NCI-H526 (cell line): ENCODE results near the gene TBRG4.
"Not testable (repeated sequence)": the region's sequence is repeated elsewhere in the genome, so short reads cannot be mapped to it uniquely, and the experiment has no call there.

Experiments
- DNase-seq, 2 experiments: peaks; one replicate each; lab custom pipeline; 2025; lab: John Stamatoyannopoulos, UW

TBRG4 gene

DNA sequence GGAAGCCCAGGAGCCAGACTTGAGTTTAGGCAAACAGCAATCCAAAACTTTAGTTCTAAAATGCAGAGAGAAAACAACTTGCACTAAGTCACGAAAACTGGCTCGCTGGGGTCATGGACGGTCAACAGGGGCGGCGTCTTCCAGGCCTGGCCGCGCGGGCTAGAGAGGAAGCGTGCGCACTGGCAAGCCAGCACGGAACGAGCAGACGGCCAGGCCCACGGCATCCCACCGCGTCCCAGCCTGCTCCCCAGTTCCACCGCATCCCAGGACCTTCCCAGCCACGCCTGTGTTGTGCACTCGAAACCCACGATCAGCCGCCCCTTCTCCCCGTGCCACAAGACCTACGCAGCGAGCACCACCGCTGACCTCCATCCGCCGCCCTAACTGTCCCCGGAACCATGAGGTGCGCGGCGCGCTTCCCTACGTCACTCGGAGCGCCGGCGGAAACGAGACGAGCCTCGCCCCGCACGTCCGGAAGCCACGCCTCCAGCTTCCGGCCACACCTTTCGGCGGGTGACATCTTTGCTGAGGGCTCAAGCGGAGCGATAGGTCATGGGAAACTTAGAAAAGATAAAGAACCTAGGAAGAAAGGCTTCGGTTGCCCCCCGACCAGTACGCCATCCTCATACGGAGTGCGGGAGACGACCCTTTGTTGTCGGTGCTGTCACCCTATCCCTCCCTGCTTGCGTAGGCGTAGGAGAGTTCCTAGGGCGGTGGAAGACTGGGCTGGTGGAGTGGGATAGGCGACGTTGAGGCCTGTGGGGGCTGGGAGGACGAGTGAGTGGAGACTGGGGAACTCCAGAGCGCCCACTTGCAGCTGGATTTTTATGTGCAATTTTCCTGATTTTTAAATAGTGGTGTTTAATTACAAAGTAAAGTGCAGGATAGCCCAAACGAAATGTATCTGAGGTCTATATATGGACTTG, at the start of gene TBRG4:
Gene TBRG4, minus strand, starts transcription at position 400 of the 926 bp plus-strand sequence. CDS start 2,460 bp downstream, outside the sequence.
- DNase-seq: peak; percentile 93 to 97

DNA sequence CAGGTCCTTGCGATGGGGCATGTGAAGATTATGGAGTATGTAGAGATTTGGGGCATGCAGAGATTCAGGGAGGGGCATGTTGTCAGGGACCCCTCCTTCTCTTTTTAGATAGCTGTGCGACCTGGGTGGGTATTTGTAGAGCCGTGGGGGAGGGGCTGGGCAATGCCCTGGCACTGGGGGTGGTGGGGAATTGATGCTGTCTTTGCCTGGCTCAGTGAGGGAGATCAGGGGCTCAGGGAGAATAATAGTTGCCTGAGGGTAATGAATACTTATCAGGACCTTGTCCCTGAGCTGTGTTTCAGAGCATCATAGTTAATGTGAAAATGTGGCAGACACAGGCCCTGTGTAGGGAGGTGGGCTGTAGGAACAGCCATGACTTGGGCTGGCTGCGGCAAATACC, 49.6 kb upstream of the TBRG4 start:
- DNase-seq: no peak

DNA sequence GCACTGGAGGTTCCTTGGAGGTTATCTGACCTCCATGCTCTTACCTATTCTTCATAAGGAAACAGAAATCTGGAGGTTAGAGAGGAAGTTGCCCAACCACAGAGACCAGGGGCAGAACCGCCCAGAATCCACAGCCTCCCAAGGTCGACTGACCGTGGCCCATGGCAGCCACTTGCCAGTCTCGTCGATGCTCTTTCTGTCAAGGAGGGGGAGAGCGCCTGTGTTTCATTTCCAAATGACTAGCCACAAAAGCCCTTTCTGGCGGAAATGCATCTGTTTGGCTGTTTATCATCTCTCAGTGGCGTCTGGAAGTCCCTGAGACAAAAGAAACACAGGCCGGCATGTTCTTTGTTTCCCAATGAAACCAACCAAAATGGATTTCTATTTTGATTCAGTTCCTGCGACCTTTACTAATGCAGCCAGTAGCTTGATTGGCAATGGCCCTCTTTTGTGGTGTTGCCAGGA, 49.0 kb upstream of the TBRG4 start:
- no peak for DNase-seq

DNA sequence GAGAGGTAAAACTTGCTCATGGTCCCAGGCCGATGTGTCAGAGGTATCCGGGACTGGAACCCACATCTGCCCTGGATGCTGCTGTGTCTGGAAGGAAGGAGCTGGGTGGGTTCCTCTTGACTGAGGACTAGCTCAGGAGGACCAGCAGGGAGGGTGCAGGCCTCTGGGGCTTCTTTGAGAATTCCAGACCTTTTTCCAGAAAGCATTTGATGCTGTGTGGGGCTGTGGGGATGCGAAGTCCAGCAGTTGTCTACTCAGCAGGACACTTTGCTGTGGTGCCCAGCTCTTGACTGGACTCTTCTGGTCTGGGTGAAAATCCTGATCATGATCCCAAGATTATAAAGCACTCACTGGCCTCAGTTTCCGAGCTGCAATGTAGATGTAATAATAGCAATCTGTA, 47.8 kb upstream of the TBRG4 start:
- no peak for DNase-seq

DNA sequence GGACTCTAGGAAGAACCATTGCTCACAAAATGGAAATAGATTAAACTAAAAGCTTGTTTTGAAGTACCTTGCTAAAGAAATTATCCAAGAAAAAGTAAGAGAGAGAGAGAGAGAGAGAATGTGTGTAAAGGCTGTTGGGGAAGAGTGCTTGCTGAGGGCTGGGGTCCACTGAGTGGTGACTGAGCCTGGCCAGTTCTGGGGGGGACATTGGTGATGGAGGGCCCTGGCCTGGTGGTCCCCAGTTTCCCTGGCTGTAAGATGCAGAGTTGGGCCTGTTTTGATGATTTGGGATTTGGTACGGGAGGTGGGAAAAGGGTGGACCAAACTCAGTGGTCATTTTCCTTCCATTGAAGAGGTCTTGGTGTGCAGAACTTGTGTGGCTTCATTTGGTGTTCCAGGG, 47.0 kb upstream of the TBRG4 start:
- DNase-seq: no peak

DNA sequence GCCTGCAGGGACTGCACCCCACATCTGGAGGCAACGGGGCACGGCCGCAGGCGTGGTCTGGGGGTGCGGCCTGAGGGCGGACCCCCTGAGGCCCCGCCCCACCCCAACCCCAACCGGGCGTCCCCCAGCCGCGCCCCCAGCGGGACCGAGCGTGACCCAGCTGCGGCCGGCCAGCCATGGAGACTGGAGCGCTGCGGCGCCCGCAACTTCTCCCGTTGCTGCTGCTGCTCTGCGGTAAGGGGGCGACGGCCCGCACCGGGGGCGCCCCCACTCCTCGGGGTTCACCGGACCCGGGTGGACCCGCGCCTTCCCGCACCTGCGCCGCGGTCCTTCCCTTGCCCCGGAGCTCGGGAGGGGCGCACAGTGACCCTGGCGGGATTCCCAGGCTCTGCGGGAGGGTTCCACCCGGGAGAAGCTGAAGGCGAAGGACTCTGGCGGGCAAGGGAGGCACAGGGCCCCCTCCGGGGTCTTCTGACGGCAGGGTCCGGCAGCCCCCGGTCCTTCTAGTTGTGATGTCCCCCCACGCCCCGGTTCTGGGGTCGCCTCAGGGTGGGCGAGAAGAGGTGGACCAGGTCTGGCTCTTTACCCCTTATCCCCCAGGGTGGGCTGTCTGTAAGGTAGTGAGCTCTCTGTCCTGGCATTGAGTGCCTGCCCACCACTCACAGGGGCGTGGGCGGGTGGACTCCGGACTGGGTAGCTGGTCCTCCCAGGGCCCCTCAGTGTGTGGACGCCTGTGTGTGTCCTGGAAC, 46.3 kb upstream of the TBRG4 start, which contains the start of gene RAMP3:
Gene RAMP3, plus strand, starts transcription at position 139 of the 749 bp plus-strand sequence. Its CDS starts 38 bp downstream, at position 177.
- no peak for DNase-seq

DNA sequence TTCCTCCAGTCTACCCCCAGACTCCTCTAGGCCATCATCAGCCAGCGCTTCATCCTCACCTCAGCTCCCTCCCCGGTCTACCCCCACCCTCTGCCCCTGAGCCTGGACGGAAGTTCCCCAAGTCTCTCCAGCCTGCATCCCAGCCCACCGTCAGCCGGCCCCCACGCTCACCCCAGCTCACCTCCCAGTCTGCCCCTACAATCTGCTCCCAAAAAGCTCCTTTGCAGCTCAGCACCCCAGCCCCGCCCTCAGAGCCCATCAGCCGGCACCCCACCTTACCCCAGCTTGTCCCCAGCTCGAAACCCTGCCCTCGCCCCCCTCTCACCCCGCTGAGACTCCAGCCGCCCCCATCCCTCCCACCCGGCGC, 45.8 kb upstream of the TBRG4 start:
- no peak for DNase-seq

DNA sequence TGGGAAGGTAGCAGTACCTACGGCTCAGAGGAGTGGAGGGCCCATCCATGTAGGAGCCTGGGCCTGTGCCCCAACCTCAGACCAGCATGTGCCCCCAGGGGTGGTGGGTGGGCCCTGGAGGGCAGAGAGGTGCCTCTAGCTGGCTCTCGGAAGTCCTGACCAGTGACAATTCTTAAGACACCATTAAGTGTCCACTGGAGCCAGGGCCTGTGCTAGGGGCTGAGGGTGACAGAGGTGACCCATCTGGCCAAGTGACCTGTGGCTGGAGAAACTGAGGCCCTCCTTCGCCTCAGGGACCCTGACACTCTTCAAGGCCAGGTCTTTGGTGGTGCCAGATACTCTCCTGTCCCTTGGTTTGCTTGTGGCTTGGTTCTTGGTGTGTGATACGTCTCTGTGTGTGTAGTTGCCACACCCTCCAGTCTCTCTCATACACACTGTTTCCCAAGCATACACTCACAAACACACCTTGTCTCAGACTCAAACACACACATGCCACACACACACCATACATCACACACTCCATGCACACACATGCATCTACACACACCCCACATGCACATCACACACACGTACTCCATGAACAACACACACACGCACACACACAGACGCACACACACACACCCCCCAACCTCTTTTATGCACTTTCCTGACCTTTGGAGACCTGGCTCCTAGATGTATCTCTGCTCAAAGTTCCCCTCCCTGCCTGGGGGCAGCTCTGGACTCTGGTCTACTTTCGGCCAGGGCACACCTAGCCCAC, 45.2 kb upstream of the TBRG4 start:
- DNase-seq: no peak

DNA sequence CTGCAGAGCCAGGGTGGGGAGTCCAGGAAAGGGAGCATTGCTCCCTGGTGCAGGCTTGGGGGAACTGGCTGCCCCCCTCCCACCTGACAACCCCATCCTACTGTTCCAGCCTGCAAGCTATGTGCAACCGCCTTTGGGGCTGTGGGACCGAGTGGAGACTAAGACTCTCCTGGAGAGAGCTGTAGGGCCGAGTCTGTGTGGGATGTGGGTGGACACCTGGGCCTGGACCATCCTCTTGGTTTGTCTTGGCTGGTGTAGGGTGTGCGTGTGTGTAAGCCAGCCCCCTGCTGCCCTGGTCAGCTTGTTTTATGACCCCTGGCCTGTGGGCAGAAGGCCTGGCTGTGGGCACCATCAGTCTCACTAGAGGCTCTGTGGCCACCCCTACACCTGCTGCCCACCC, 44.4 kb upstream of the TBRG4 start:
- DNase-seq: no peak

DNA sequence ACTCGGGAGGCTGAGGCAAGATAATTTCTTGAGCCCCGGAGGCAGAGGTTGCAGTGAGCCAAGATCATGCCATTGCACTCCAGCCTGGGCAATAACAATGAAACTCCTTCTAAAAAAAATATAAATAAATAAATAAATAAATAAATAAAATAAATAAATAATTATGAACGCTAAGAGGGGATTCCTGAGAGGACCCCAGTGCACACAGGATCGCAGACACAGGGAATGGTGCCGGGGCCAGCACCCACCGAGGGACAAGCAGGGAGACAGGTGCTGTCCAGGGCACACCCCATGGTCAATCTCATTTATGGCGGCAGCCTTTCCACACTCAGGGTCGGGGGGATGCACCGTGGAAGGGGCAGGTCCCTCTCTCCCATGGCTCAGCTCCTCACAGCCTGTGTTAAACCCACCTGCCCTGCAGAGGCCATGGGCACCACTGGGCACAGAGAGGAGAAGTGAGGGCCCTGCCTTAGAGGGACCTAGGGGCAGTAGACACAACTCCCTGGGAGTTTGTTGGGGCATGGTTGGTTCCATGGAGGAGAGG, 43.9 kb upstream of the TBRG4 start:
- DNase-seq: no peak

DNA sequence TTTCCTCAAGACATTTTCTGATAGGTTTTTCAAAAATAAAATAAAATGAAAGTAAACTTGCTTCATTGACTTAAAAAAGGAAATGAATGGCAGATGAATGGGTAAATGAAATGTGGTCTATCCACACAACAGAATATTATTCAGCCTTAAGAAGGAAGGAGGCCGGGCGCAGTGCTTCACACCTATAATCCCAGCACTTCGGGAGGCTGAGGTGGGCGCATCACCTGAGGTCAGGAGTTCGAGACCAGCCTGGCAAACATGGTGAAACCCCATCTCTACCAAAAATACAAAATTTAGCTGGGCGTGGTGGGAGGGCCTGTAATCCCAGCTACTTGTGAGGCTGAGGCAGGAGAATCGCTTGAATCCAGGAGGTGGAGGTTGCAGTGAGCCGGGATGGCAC, 42.4 kb upstream of the TBRG4 start:
- not testable (repeated sequence) for DNase-seq

DNA sequence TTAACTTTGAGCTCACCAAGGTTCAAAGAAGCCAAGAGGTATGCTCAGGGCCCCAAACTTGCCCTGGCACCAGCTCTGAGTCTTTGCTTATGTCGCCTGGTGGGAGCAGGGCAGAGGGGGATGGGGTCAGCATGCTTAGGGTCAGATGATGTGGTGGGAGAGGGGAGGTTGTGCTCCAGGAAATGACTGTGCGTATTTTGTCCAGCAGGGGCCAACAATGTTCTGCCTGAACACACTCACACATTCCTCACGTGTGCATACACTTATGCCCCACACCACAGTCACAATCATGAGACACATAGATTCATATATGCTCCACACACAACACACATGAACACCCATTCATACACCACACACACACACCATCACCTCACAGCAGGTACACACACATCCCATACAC, 41.7 kb upstream of the TBRG4 start:
- DNase-seq: no peak

DNA sequence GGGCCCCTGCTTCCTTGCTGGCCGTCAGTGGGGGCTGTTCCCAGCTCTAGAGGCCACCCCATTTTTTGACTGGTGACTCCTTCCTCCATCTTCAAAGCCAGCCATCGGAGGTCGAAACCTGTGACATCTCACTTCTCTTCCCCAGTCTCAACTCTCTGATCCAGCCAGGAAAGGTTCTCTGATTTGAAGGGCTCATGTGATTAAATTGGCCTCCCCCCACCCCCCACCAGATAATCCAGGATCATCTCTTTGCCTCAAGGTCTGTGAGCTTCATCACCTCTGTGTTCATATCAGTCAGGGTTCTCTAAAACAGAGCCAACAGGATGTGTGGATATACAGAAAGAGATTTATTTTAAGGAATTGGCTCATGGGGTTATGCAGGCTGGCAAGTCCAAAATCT, 40.5 kb upstream of the TBRG4 start:
- DNase-seq: no peak

DNA sequence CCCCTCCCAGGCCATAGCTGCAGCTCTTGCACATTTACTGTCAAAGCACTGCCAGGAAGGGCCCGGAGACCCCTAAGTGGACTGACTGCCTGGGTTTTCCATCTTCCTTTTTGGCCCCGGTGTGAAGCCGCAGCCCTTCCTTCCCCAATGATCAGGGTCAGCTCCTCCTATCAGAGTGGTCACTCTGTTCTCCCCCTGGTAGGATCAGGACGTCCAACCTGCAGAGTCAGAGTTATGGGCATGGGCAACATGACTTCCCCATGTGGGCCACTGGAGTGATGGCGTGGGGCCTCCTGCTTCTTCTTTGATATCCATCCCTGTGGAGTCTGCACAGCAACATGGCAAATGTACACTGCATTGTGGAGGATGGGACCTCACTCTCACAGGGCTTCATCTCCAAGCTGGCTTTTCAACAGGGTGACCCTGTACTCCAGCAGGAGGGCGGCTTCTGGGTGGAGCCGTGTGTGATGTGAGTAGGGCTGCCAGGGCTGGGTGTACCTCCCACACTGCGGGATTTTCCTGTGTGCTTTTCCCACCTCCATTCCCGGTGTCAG, 39.7 kb upstream of the TBRG4 start:
- DNase-seq: no peak

DNA sequence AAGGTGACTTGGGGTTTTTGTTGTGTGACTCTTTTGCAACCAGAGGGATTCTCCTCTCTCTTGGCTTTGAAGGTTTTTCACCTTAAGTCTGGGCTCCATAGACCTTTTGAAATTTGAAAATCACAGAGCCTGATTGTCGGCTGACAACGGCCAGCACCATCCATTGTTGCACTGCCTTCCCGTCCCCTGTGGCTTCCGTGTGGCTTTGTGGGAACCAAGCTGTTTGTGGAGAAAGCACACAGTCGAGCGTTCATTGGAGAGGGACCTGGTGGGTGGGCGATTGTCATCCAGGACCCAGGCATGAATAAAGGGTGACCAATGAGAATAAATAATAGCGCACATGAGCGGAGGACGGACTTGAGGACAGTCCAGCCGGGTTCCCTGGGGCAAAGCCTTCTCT, 38.7 kb upstream of the TBRG4 start:
- no peak for DNase-seq

DNA sequence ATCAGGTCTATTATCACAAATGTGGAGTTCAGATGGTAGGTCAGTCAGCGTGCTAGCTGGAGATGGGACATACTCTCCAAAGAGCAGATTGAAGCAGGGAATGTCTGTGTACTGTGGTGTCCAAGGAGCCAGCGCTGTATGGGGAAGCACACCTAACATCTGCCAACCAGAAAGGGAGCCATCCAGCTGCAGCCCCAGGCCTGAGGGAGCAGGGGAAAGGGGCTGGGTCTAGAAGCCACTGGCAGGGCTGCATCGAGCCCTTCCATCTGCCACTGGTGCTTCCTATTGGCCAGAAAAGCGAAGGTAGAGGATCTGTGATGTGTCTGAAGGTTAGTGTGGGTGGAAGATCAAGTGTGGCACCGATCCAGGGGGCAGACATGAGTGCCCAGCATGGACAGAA, 38.1 kb upstream of the TBRG4 start:
- DNase-seq: no peak

DNA sequence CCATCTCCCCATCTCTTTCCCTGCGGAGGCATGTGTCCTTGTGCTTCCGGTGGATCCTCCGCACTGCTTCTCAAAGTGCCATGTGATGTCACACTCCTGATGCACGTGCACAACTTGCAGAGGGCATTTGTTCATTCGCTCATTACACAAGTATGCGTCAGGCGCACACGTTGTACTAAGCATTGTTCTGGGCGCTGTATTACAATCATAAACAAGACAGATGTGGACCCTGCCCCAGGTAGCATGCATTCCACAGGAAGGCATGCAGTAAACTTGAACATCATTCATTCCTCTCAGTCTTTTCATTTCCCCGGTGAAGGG, 37.1 kb upstream of the TBRG4 start:
- no peak for DNase-seq

DNA sequence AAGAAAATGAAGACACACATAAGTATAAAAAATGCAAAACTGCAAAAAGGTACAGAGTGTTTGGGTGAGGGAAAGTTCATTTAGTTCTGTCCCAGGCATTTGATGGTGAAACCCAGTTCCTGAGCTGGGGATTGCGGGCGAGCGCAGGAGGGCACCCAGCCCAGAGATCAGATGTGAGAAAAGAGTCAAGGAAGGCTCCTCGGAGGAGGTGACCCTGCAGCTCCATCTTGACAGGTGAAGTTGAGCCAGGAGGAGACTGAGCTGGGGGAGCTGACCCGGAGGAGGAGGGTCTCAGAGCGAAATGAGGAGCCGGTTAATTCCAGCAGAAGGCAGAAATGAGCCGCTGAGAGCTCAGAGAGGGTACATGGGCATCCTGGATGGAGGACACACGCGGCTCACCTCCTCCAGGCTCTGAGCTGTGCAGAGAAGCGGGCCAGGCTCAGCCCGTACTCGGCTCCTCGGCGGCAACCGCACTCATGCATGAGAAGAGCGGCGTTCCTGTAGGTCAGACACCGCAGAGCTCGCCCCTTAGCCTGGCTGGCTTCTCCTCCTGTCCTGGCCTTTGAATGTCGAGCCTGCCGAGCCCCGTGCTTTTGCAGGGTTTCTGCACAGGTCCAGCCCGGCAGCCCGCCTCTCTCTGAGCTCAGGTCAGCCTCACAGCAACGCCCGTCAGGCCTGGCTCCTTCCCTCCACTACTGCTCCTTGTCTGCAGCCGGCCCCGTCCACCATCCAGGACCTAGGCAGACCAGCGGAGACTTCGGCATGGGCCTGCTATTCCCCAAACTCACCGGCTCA, 36.6 kb upstream of the TBRG4 start:
- no peak for DNase-seq

DNA sequence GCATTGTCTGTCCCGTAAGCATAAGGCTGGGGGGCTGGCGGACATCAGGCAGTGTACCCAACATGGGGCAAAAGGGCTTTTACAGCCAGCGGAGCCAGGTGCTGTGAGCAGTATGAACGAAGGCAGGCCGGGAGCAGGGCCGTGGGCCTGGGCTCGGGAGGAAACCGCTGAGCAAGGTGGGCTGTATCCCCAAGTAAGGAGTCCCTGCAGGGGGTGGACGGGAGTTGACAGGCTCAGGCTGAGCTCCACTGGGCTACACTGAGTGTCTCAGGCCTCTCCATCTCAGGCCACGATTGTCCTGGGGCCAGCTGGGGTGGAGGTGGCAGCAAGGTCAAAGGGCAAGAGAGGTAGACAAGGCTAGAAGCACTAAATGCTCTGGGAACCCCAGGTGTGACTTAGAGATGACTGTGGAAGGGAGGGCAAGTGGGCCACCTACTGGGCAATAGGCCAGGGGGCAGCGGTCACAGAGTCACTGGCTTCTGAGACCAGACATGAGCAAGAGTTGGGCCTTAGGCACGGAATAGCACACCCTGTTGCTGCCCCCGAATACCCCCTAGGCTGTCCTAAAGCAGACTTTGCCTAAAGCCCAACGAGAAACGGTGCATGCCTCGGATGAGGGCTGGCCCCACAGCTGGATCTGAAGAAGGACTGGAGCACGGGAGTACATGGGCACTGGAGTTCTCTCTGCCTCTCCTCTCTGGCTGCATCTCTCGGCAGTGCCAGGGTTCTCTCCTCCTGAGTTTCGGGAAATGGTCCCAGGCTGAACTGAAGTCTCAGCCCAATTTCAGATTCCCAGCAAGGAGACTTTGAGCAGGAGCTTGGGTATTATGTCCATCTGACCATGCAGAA, 35.3 kb upstream of the TBRG4 start:
- peak in 1 of 2 experiments; percentile 7 for DNase-seq

DNA sequence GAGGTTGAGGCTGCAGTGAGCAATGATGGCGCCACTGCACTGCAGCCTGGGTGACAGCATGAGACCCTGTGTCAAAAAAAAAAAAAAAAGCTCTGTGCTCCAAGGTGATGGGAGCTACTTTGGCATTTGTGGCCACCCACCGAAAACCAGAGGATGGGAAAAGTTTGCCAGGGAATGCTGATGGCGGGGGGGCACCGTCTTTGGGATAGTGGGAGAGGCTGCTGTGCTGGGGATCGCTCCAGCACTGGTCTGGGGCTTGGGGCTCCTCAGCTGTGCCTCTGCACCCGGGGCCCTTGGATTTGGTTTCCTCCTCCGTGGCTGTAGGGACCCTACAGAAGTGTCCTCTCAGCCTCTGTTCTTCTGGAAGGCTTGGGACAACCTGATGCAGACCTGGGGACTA, 34.4 kb upstream of the TBRG4 start:
- no peak for DNase-seq
